HEK293 (cell line): ENCODE measurements around the gene ANKRD28.

ENCODE experiments used
- CTCF ChIA-PET: fragments of 350-600 bp; formaldehyde crosslinking; extraction: SDS; loops from one replicate; lab custom pipeline; 2021; ENCODE audit warnings: antibody characterized with exemption; lab: Yijun Ruan, JAX
- POLR2A ChIA-PET: fragments of 300-600 bp; formaldehyde crosslinking; extraction: SDS; loops from one replicate; lab custom pipeline; 2020; ENCODE audit warnings: antibody characterized with exemption, inconsistent platforms; lab: Yijun Ruan, JAX
- H3K27ac ChIP-seq: fragments of 200-500 bp; sonication (Bioruptor generic); 2 replicates; pipeline ENCODE4 v1.5.1; 2014; ENCODE audit warnings: low read depth, low read length, control low read depth, inconsistent platforms; ENCODE audit errors: extremely low read depth
- H3K36me3 ChIP-seq, 2 experiments: fragments of 200-500 bp in 1 of 2; sonication (Bioruptor generic) in 1 of 2; 1 replicate in 1 of 2; 2 replicates in 1 of 2; pipeline ENCODE4 v1.5.1; 2014 to 2017; ENCODE audit warnings: inconsistent platforms in 2 of 2, low read length in 2 of 2; ENCODE audit not compliant: control insufficient read depth in 2 of 2, insufficient read depth in 1 of 2
- H3K4me1 ChIP-seq: fragments of 200-500 bp; sonication (Bioruptor generic); 2 replicates; pipeline ENCODE4 v1.5.1; 2014; ENCODE audit warnings: mild to moderate bottlenecking, low read length, inconsistent platforms; ENCODE audit not compliant: control insufficient read depth, insufficient read depth
- H3K4me3 ChIP-seq: 2 replicates; pipeline ENCODE4 v1.5.1; 2011; ENCODE audit warnings: low read depth, mild to moderate bottlenecking, control low read depth, low read length, moderate library complexity
- H3K9me3 ChIP-seq: fragments of 200-500 bp; sonication (Bioruptor generic); 2 replicates; pipeline ENCODE4 v1.5.1; 2014; ENCODE audit warnings: low read depth, low read length, inconsistent platforms; ENCODE audit not compliant: control insufficient read depth, insufficient read depth
- AEBP2 ChIP-seq: fragments of 450-650 bp; formaldehyde crosslinking; IDR thresholded peaks from 2 replicates; pipeline ENCODE4 v1.5.1; 2016; ENCODE audit warnings: missing biosample characterization, missing genetic modification characterization, borderline replicate concordance
- HOXA7 ChIP-seq: sonication (generic); formaldehyde crosslinking; IDR thresholded peaks from 2 replicates; pipeline ENCODE4 v1.8.1; 2022; ENCODE audit warnings: missing genetic modification reagents, borderline replicate concordance
- MEIS1 ChIP-seq: sonication (generic); formaldehyde crosslinking; IDR thresholded peaks from 2 replicates; pipeline ENCODE4 v1.8.1; 2022; ENCODE audit warnings: missing genetic modification reagents, mild to moderate bottlenecking, borderline replicate concordance
- OVOL3 ChIP-seq: fragments of 450-650 bp; formaldehyde crosslinking; IDR thresholded peaks from 2 replicates; pipeline ENCODE4 v1.5.1; 2016; ENCODE audit warnings: missing biosample characterization, missing genetic modification characterization
- SALL2 ChIP-seq: fragments of 450-650 bp; formaldehyde crosslinking; IDR thresholded peaks from 2 replicates; pipeline ENCODE4 v1.5.0; 2017; ENCODE audit warnings: missing biosample characterization, mild to moderate bottlenecking, missing genetic modification characterization, borderline replicate concordance
- SCRT2 ChIP-seq: fragments of 450-650 bp; formaldehyde crosslinking; IDR thresholded peaks from 2 replicates; pipeline ENCODE4 v1.5.1; 2016; ENCODE audit warnings: missing biosample characterization, missing genetic modification characterization
- SP3 ChIP-seq: fragments of 450-650 bp; formaldehyde crosslinking; IDR thresholded peaks from 2 replicates; pipeline ENCODE4 v1.5.1; 2016; ENCODE audit warnings: missing biosample characterization, missing genetic modification characterization
- ZBTB8A ChIP-seq: fragments of 450-650 bp; formaldehyde crosslinking; IDR thresholded peaks from 2 replicates; pipeline ENCODE4 v1.5.1; 2016; ENCODE audit warnings: missing biosample characterization, missing genetic modification characterization
- ZNF10 ChIP-seq: fragments of 450-650 bp; formaldehyde crosslinking; IDR thresholded peaks from 2 replicates; pipeline ENCODE4 v1.5.1; 2017; ENCODE audit warnings: missing biosample characterization, missing genetic modification characterization
- ZNF16 ChIP-seq: fragments of 450-650 bp; formaldehyde crosslinking; IDR thresholded peaks from 2 replicates; pipeline ENCODE4 v1.5.1; 2016; ENCODE audit warnings: low read depth, missing biosample characterization, missing genetic modification characterization
- ZNF19 ChIP-seq: fragments of 450-650 bp; formaldehyde crosslinking; IDR thresholded peaks from 2 replicates; pipeline ENCODE4; 2016; ENCODE audit warnings: missing biosample characterization, missing genetic modification characterization, low read depth
- ZNF211 ChIP-seq: fragments of 450-650 bp; formaldehyde crosslinking; IDR thresholded peaks from 2 replicates; pipeline ENCODE4 v1.5.1; 2016; ENCODE audit warnings: low read depth, missing biosample characterization, missing genetic modification characterization
- ZNF324 ChIP-seq: fragments of 450-650 bp; formaldehyde crosslinking; IDR thresholded peaks from 2 replicates; pipeline ENCODE4 v1.5.1; 2016; ENCODE audit warnings: missing biosample characterization, missing genetic modification characterization
- ZNF391 ChIP-seq: fragments of 450-650 bp; formaldehyde crosslinking; IDR thresholded peaks from 2 replicates; pipeline ENCODE4 v1.5.1; 2016; ENCODE audit warnings: low read depth, missing biosample characterization, missing genetic modification characterization, borderline replicate concordance
- ZNF433 ChIP-seq: fragments of 450-650 bp; formaldehyde crosslinking; IDR thresholded peaks from 2 replicates; pipeline ENCODE4 v1.5.1; 2016; ENCODE audit warnings: missing biosample characterization, missing genetic modification characterization, low read depth
- ZNF544 ChIP-seq: fragments of 450-650 bp; formaldehyde crosslinking; IDR thresholded peaks from 2 replicates; pipeline ENCODE4 v1.5.0; 2017; ENCODE audit warnings: missing biosample characterization, missing genetic modification characterization
- ZNF548 ChIP-seq: fragments of 450-650 bp; formaldehyde crosslinking; IDR thresholded peaks from 2 replicates; pipeline ENCODE4 v1.5.1; 2016; ENCODE audit warnings: missing biosample characterization, missing genetic modification characterization
- ZNF549 ChIP-seq: fragments of 450-650 bp; IDR thresholded peaks from 2 replicates; pipeline ENCODE4 v1.5.1; 2018; ENCODE audit warnings: missing biosample characterization, missing genetic modification characterization, mild to moderate bottlenecking, inconsistent platforms, moderate library complexity
- ZNF664 ChIP-seq: fragments of 450-650 bp; formaldehyde crosslinking; IDR thresholded peaks from 2 replicates; pipeline ENCODE4 v1.5.1; 2016; ENCODE audit warnings: missing biosample characterization, missing genetic modification characterization
- ZNF670 ChIP-seq: fragments of 450-650 bp; formaldehyde crosslinking; IDR thresholded peaks from 2 replicates; pipeline ENCODE4 v1.5.1; 2016; ENCODE audit warnings: missing biosample characterization, missing genetic modification characterization, low read depth
- ZNF747 ChIP-seq: fragments of 450-650 bp; formaldehyde crosslinking; IDR thresholded peaks from 2 replicates; pipeline ENCODE4 v1.5.1; 2016; ENCODE audit warnings: missing biosample characterization, missing genetic modification characterization
- ZNF777 ChIP-seq: fragments of 450-650 bp; formaldehyde crosslinking; IDR thresholded peaks from 2 replicates; pipeline ENCODE4 v1.5.1; 2017; ENCODE audit warnings: missing biosample characterization, missing genetic modification characterization, borderline replicate concordance
- ZNF785 ChIP-seq: fragments of 450-650 bp; formaldehyde crosslinking; IDR thresholded peaks from 2 replicates; pipeline ENCODE4 v1.5.1; 2016; ENCODE audit warnings: missing biosample characterization, missing genetic modification characterization
- ZNF792 ChIP-seq: fragments of 450-650 bp; formaldehyde crosslinking; IDR thresholded peaks from 2 replicates; pipeline ENCODE4 v1.5.1; 2016; ENCODE audit warnings: missing biosample characterization, missing genetic modification characterization
- ZNF843 ChIP-seq: fragments of 450-650 bp; formaldehyde crosslinking; IDR thresholded peaks from 2 replicates; pipeline ENCODE4 v1.5.1; 2016; ENCODE audit warnings: missing biosample characterization, missing genetic modification characterization
- TF ChIP-seq, protein P1 (sequence below): fragments of 450-650 bp; formaldehyde crosslinking; IDR thresholded peaks from 2 replicates; pipeline ENCODE4 v1.5.1; 2016; ENCODE audit warnings: missing biosample characterization, missing genetic modification characterization
- TF ChIP-seq, protein P2 (sequence below): fragments of 450-650 bp; formaldehyde crosslinking; IDR thresholded peaks from 2 replicates; pipeline ENCODE4 v1.5.1; 2016; ENCODE audit warnings: missing biosample characterization, missing genetic modification characterization

ANKRD28 gene

DNA sequence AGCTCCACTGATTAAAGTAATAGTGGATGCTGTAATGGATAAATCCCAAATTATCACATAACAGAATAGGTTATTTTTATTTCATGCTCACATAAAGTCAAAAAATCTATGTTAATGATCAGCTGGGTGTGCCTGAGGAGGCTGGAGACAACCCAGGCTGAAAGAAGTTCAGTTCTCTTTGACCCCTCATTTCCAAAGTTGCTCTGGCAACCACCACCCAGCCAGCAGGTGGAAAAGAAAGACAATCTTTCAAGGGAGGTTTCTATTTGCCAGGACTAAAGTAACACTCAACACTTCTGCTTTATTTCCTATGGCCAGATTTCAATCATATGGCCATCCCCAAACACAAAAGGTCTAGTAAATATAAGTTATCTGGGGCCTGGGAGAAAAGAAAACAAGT is 48.8 kb upstream of the ANKRD28 start (continued):
- TF ChIP-seq SALL2 (no peak), OVOL3 (tag by site-specific recombination) (no peak), ZNF391 (tag by site-specific recombination) (no peak), ZNF843 (tag by site-specific recombination) (no peak), ZNF549 (tag by site-specific recombination) (no peak), ZNF19 (tag by site-specific recombination) (no peak), ZNF544 (no peak), ZNF785 (tag by site-specific recombination) (no peak)

DNA sequence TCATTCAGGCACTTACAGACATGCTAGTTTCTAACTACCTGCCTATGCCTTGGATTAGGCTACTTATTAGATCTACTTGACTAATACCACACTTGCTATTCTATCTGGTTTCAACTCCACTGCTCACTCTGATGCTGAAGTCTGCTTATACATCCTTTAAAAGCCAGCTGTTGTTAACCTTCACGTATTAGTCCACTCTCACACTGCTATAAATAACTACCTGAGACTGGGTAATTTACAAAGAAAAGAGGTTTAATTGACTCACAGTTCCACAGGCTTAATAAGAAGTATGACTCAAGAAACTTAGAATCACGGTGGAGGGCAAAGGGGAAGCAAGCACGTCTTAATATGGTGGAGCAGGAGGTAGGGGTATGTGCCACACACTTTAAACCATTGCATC is 47.7 kb upstream of the ANKRD28 start:
- Histone ChIP-seq H3K27ac (no peak overlapping the region), H3K36me3 (no peaks in the 10 kb centered on the region), H3K4me1 (peaks cover 2% of the 10 kb centered on the region; the same call in 1 of the 2 replicates), H3K9me3 (no peaks in the 10 kb centered on the region), H3K4me3 (no peak overlapping the region)
- CTCF ChIA-PET, result interaction anchor here (1.0 kb wide), 1 partner anchor 13 kb away, joined by 4 read pairs; no protein-coding TSS in a partner anchor
- TF ChIP-seq ZNF16 (tag by site-specific recombination) (no peak), HOXA7 (CRISPR knock-in tag) (no peak), ZNF777 (tag by site-specific recombination) (no peak), ZNF664 (tag by site-specific recombination) (no peak), MEIS1 (no peak), ZNF211 (no peak), AEBP2 (no peak), SP3 (tag by site-specific recombination) (no peak), ZNF747 (tag by site-specific recombination) (no peak), ZNF324 (tag by site-specific recombination) (no peak)
- TF ChIP-seq, protein P1, sequence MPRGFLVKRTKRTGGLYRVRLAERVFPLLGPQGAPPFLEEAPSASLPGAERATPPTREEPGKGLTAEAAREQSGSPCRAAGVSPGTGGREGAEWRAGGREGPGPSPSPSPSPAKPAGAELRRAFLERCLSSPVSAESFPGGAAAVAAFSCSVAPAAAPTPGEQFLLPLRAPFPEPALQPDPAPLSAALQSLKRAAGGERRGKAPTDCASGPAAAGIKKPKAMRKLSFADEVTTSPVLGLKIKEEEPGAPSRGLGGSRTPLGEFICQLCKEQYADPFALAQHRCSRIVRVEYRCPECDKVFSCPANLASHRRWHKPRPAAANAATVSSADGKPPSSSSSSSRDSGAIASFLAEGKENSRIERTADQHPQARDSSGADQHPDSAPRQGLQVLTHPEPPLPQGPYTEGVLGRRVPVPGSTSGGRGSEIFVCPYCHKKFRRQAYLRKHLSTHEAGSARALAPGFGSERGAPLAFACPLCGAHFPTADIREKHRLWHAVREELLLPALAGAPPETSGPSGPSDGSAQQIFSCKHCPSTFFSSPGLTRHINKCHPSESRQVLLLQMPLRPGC (tag by site-specific recombination), result no peak
- POLR2A ChIA-PET, result no interaction called here

GRCh38 chr3:15844889-15845288 is 47.1 kb upstream of the ANKRD28 start:
- Histone ChIP-seq H3K27ac (no peak overlapping the region), H3K36me3 (no peaks in the 10 kb centered on the region), H3K4me3 (no peak overlapping the region), H3K4me1 (peaks cover 2% of the 10 kb centered on the region; the same call in 1 of the 2 replicates), H3K9me3 (no peaks in the 10 kb centered on the region)
- TF ChIP-seq ZNF548 (tag by site-specific recombination), result no peak
- TF ChIP-seq SCRT2 (tag by site-specific recombination), result no peak
- TF ChIP-seq ZBTB8A (tag by site-specific recombination), result no peak
- TF ChIP-seq ZNF10 (tag by site-specific recombination), result no peak
- no peak for TF ChIP-seq ZNF670
- no peak for TF ChIP-seq ZNF433 (tag by site-specific recombination)
- TF ChIP-seq ZNF792, result no peak
- TF ChIP-seq, protein P2, sequence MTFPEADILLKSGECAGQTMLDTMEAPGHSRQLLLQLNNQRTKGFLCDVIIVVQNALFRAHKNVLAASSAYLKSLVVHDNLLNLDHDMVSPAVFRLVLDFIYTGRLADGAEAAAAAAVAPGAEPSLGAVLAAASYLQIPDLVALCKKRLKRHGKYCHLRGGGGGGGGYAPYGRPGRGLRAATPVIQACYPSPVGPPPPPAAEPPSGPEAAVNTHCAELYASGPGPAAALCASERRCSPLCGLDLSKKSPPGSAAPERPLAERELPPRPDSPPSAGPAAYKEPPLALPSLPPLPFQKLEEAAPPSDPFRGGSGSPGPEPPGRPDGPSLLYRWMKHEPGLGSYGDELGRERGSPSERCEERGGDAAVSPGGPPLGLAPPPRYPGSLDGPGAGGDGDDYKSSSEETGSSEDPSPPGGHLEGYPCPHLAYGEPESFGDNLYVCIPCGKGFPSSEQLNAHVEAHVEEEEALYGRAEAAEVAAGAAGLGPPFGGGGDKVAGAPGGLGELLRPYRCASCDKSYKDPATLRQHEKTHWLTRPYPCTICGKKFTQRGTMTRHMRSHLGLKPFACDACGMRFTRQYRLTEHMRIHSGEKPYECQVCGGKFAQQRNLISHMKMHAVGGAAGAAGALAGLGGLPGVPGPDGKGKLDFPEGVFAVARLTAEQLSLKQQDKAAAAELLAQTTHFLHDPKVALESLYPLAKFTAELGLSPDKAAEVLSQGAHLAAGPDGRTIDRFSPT (tag by site-specific recombination), result no peak
- CTCF ChIA-PET, result interaction anchor here (1.0 kb wide), 1 partner anchor 13 kb away, joined by 4 read pairs; no protein-coding TSS in a partner anchor
- POLR2A ChIA-PET, result no interaction called here
